ENCODE measurements around the gene RIMOC1. TPM values are rescaled to one million over a fixed set of nuclear protein-coding genes. Genes with fewer than 3 reads are reported as not detected.
A peak's percentile ranks its signal among the peaks of the same experiment; 100 is the strongest.

Gene RIMOC1
- 10 to 100 TPM; 11.6 to 19.1 (median 12.4) TPM for total RNA-seq

- peak; percentile 97 to 99 (median 98) for DNase-seq
- peak within 1 kb of the TSS; percentile 53 to 89 (median 82) for H3K4me3 ChIP-seq
- TF ChIP-seq POLR2A (IDR thresholded peaks at IDR 0.05) (peak; percentile 73 to 78), CTCF (IDR thresholded peaks at IDR 0.05) (peak in 1 of 6 experiments; percentile 11)
- H3K27me3 ChIP-seq, result no peaks in the 10 kb centered on the region
- peak within 1 kb of the TSS; percentile 79 to 89 (median 86) for H3K27ac ChIP-seq
- peaks cover 0 to 11% (median 3%) of the 10 kb centered on the region in 4 donors for H3K4me1 ChIP-seq
- H3K9me3 ChIP-seq, result no peaks in the 10 kb centered on the region
- H3K36me3 ChIP-seq, result peaks cover 0 to 20% (median 0%) of the 10 kb centered on the region in 3 donors
Measured at GRCh38 chr5:41903892-41904799, at the start of gene RIMOC1. RIMOC1 (plus strand) TSS chr5:41904344; CDS start chr5:41904368, 24 bp downstream.

GRCh38 chr5:41856644-41857491 lies 47.3 kb upstream of the RIMOC1 start:
- H3K4me1 ChIP-seq, result no peaks in the 10 kb centered on the region
- H3K4me3 ChIP-seq, result no peak overlapping the region
- no peaks in the 10 kb centered on the region for H3K9me3 ChIP-seq
- H3K27ac ChIP-seq, result no peak overlapping the region
- TF ChIP-seq POLR2A (IDR thresholded peaks at IDR 0.05), result no peak
- TF ChIP-seq CTCF (IDR thresholded peaks at IDR 0.05), result peak; percentile 39 to 87 (median 78)
- peaks cover 0 to 42% (median 0%) of the 10 kb centered on the region in 3 donors for H3K36me3 ChIP-seq
- H3K27me3 ChIP-seq, result no peaks in the 10 kb centered on the region
- peak in 2 of 3 donors; percentile 22 to 79 for DNase-seq

- no peaks in the 10 kb centered on the region for H3K4me1 ChIP-seq
- no peaks in the 10 kb centered on the region for H3K9me3 ChIP-seq
- H3K27me3 ChIP-seq, result no peaks in the 10 kb centered on the region
- H3K36me3 ChIP-seq, result peaks cover 0 to 33% (median 0%) of the 10 kb centered on the region in 3 donors
- TF ChIP-seq POLR2A (IDR thresholded peaks at IDR 0.05), result no peak
- no peak for TF ChIP-seq CTCF (IDR thresholded peaks at IDR 0.05)
- H3K27ac ChIP-seq, result no peak overlapping the region
- H3K4me3 ChIP-seq, result no peak overlapping the region
- DNase-seq, result no peak
Measured at GRCh38 chr5:41857989-41858388, 46.2 kb upstream of the RIMOC1 start.

- Histone ChIP-seq H3K4me1 (no peaks in the 10 kb centered on the region), H3K4me3 (no peak overlapping the region), H3K36me3 (peaks cover 0 to 24% (median 0%) of the 10 kb centered on the region in 3 donors), H3K9me3 (no peaks in the 10 kb centered on the region), H3K27ac (no peak overlapping the region), H3K27me3 (no peaks in the 10 kb centered on the region)
- DNase-seq, result no peak
- TF ChIP-seq POLR2A (IDR thresholded peaks at IDR 0.05), result no peak
- no peak for TF ChIP-seq CTCF (IDR thresholded peaks at IDR 0.05)
Measured at GRCh38 chr5:41858890-41859289, 45.3 kb upstream of the RIMOC1 start.

GRCh38 chr5:41863871-41864486 lies 40.2 kb upstream of the RIMOC1 start:
- Histone ChIP-seq H3K36me3 (peaks cover 0 to 16% (median 0%) of the 10 kb centered on the region in 3 donors), H3K4me3 (no peak overlapping the region), H3K27ac (no peak overlapping the region), H3K9me3 (no peaks in the 10 kb centered on the region), H3K4me1 (peaks cover 0 to 9% (median 0%) of the 10 kb centered on the region in 4 donors), H3K27me3 (no peaks in the 10 kb centered on the region)
- DNase-seq, result no peak
- TF ChIP-seq CTCF (IDR thresholded peaks at IDR 0.05), result no peak
- TF ChIP-seq POLR2A (IDR thresholded peaks at IDR 0.05), result no peak
